ENCODE measurements around the gene ALDH1L2. TPM values are rescaled to one million over a fixed set of nuclear protein-coding genes. Genes with fewer than 3 reads are reported as not detected.

The ALDH1L2 gene
- polyA plus RNA-seq, 2 of the 4 experiments (the other 2 are of a cell fraction), result 2.4 to 28.1 TPM

DNA sequence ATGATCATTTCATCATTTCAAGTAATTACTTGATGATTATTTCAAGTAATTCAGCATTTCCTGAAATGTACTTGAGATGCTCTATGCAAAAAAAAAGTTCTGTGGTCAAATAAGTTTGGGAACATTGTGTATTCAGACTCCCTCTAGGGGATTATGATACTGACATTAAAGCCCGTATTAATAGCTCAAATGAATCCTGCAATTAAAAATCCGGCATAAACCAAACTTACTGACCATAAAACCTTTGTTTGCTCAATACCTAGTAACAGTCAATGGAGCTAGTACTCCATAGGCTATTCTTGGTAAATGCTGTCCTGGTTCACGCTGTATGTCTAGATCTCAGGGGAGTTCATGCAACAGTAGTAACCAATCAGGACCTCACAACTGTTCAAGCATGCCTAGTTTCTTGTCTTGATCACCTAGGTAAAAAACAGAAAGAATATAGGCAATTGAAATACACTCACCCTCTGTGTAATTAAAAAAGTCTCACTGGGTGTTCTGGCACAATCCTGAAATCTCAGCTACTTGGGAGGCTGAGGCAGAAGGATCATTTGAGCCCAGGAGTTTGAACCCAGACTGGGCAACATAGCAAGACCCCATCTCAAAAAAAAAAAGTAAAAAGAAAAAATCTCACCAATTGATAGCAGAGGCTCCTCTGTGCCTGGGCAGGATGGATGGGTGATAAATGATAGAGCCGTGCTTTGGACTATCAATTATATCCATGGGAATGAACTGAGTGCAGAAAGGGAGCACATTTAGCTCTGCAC lies 14.1 kb downstream of the ALDH1L2 start:
- POLR2A ChIA-PET, result no interaction called here
- Histone ChIP-seq H3K4me2 (no peak overlapping the region), H3K4me3 (no peak overlapping the region), H3K9me3 (no peaks in the 10 kb centered on the region), H3K27ac (no peak overlapping the region), H3K4me1 (no peaks in the 10 kb centered on the region)
- FAIRE-seq, result no peak
- TF ChIP-seq HES2 (IDR thresholded peaks at IDR 0.05) (no peak), ZFP36 (IDR thresholded peaks at IDR 0.05; ENCODE audit: borderline replicate concordance, partially characterized antibody) (no peak), POLR2AphosphoS2 (conservative IDR thresholded peaks at IDR 0.05; ENCODE audit: low read length) (no peak), RAD21 (conservative IDR thresholded peaks at IDR 0.05 in 1 of 2, IDR thresholded peaks at IDR 0.05 in 1 of 2) (no peak), CHD2 (IDR thresholded peaks at IDR 0.05; ENCODE audit: low read length, partially characterized antibody) (no peak), HDAC2 (IDR thresholded peaks at IDR 0.05) (no peak)
- CTCF ChIA-PET, result interaction anchor here (1.1 to 1.6 kb wide), 5 partner anchors 14 to 692 kb away, joined by 3 to 5 read pairs (median 4); no protein-coding TSS in a partner anchor
- ATAC-seq, result no peak
- DNase-seq (ENCODE audit: low read depth in 1 of 2, low spot score in 1 of 2), result no peak
- WGBS (ENCODE audit: missing lambda C conversion rate), result 61% methylated on average over 4 of the region's 4 CpGs

- POLR2A ChIA-PET, result no interaction called here
- 71% methylated on average over 6 of the region's 6 CpGs for WGBS (ENCODE audit: missing lambda C conversion rate)
Observed at GRCh38 chr12:105067511-105068031, 16.7 kb downstream of the ALDH1L2 start.

GRCh38 chr12:105064564-105065178 lies 19.6 kb downstream of the ALDH1L2 start:
- FAIRE-seq (no peak), DNase-seq (ENCODE audit: low read depth in 1 of 2, low spot score in 1 of 2) (no peak), ATAC-seq (no peak; a peak in 1 of 6 replicates)
- ChIA-PET CTCF (interaction anchor here (1.0 to 2.2 kb wide), 2 partner anchors 9 to 11 kb away, joined by 5 to 6 read pairs; no protein-coding TSS in a partner anchor), POLR2A (no interaction called here)
- H3K4me2 ChIP-seq, result no peak overlapping the region
- TF ChIP-seq POLR2A (IDR thresholded peaks at IDR 0.05; ENCODE audit: low read length) (no peak), MAZ (IDR thresholded peaks at IDR 0.05; ENCODE audit: borderline replicate concordance, low read depth, low read length) (no peak), GATA3 (IDR thresholded peaks at IDR 0.05; ENCODE audit: borderline replicate concordance) (no peak), JUN (IDR thresholded peaks at IDR 0.05) (no peak), KDM1A (IDR thresholded peaks at IDR 0.05; ENCODE audit: low read depth) (no peak), RAD21 (conservative IDR thresholded peaks at IDR 0.05 in 1 of 2, IDR thresholded peaks at IDR 0.05 in 1 of 2) (no peak), TFCP2L1 (CRISPR knock-in tag; IDR thresholded peaks at IDR 0.05) (no peak), BCL3 (IDR thresholded peaks at IDR 0.05) (no peak), CEBPB (IDR thresholded peaks at IDR 0.05) (no peak), CHD4 (IDR thresholded peaks at IDR 0.05; ENCODE audit: borderline replicate concordance) (no peak), RFX5 (IDR thresholded peaks at IDR 0.05) (no peak), NPAS2 (CRISPR knock-in tag; IDR thresholded peaks at IDR 0.05; ENCODE audit: borderline replicate concordance) (no peak), RNF2 (IDR thresholded peaks at IDR 0.05; ENCODE audit: borderline replicate concordance, low read depth) (no peak)
- TF ChIP-seq, protein P1, sequence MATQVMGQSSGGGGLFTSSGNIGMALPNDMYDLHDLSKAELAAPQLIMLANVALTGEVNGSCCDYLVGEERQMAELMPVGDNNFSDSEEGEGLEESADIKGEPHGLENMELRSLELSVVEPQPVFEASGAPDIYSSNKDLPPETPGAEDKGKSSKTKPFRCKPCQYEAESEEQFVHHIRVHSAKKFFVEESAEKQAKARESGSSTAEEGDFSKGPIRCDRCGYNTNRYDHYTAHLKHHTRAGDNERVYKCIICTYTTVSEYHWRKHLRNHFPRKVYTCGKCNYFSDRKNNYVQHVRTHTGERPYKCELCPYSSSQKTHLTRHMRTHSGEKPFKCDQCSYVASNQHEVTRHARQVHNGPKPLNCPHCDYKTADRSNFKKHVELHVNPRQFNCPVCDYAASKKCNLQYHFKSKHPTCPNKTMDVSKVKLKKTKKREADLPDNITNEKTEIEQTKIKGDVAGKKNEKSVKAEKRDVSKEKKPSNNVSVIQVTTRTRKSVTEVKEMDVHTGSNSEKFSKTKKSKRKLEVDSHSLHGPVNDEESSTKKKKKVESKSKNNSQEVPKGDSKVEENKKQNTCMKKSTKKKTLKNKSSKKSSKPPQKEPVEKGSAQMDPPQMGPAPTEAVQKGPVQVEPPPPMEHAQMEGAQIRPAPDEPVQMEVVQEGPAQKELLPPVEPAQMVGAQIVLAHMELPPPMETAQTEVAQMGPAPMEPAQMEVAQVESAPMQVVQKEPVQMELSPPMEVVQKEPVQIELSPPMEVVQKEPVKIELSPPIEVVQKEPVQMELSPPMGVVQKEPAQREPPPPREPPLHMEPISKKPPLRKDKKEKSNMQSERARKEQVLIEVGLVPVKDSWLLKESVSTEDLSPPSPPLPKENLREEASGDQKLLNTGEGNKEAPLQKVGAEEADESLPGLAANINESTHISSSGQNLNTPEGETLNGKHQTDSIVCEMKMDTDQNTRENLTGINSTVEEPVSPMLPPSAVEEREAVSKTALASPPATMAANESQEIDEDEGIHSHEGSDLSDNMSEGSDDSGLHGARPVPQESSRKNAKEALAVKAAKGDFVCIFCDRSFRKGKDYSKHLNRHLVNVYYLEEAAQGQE (IDR thresholded peaks at IDR 0.05), result no peak
- H3K27ac ChIP-seq, result no peak overlapping the region
- 82% methylated on average over 7 of the region's 7 CpGs for WGBS (ENCODE audit: missing lambda C conversion rate)
- H3K4me3 ChIP-seq, result no peak overlapping the region
- no peaks in the 10 kb centered on the region for H3K9me3 ChIP-seq
- no peaks in the 10 kb centered on the region for H3K4me1 ChIP-seq

More at GRCh38 chr12:105067511-105068031, 16.7 kb downstream of the ALDH1L2 start:
- no peak overlapping the region for H3K4me2 ChIP-seq
- FAIRE-seq (no peak), DNase-seq (ENCODE audit: low read depth in 1 of 2, low spot score in 1 of 2) (no peak), ATAC-seq (no peak)
- TF ChIP-seq TFCP2L1 (CRISPR knock-in tag; IDR thresholded peaks at IDR 0.05), result no peak
- no peak for TF ChIP-seq HOXB13 (CRISPR knock-in tag; IDR thresholded peaks at IDR 0.05; ENCODE audit: low read depth)
- no peak for TF ChIP-seq HOXB5 (CRISPR knock-in tag; IDR thresholded peaks at IDR 0.05)
- TF ChIP-seq HES2 (IDR thresholded peaks at IDR 0.05), result no peak
- no peak for TF ChIP-seq MAZ (IDR thresholded peaks at IDR 0.05; ENCODE audit: borderline replicate concordance, low read depth, low read length)
- TF ChIP-seq CHD2 (IDR thresholded peaks at IDR 0.05; ENCODE audit: low read length, partially characterized antibody), result no peak
- TF ChIP-seq PHF8 (IDR thresholded peaks at IDR 0.05; ENCODE audit: borderline replicate concordance, low read depth), result no peak
- TF ChIP-seq ZSCAN20 (CRISPR knock-in tag; IDR thresholded peaks at IDR 0.05), result no peak
- TF ChIP-seq CEBPB (IDR thresholded peaks at IDR 0.05), result no peak
- TF ChIP-seq JUN (IDR thresholded peaks at IDR 0.05), result no peak
- no peak for TF ChIP-seq FOSB (CRISPR knock-in tag; IDR thresholded peaks at IDR 0.05)
- no peak for TF ChIP-seq MYC (IDR thresholded peaks at IDR 0.05; ENCODE audit: borderline replicate concordance, low read length)
- TF ChIP-seq RFX5 (IDR thresholded peaks at IDR 0.05), result no peak
- TF ChIP-seq CBX8 (IDR thresholded peaks at IDR 0.05), result no peak
- no peak for TF ChIP-seq KDM1A (IDR thresholded peaks at IDR 0.05; ENCODE audit: low read depth)
- TF ChIP-seq HEYL (CRISPR knock-in tag; IDR thresholded peaks at IDR 0.05), result no peak
- TF ChIP-seq EHF (CRISPR knock-in tag; IDR thresholded peaks at IDR 0.05), result no peak
- no peak overlapping the region for H3K4me3 ChIP-seq
- no peaks in the 10 kb centered on the region for H3K4me1 ChIP-seq
- H3K27ac ChIP-seq, result no peak overlapping the region
- CTCF ChIA-PET, result no interaction called here
- no peaks in the 10 kb centered on the region for H3K9me3 ChIP-seq
